KMS-11 (cell line): ENCODE results near the gene RCN1.

ENCODE experiments used
- H2AFZ ChIP-seq: fragments of 200-600 bp; sonication (generic); 2 replicates; pipeline ENCODE4 v1.6.1; 2016; ENCODE audit warnings: antibody characterized with exemption, mixed run types, low read depth
- H3K27ac ChIP-seq: fragments of 200-600 bp; sonication (generic); 2 replicates; pipeline ENCODE4 v1.6.1; 2016; ENCODE audit warnings: mild to moderate bottlenecking, mixed run types
- H3K27me3 ChIP-seq: fragments of 200-600 bp; sonication (generic); 2 replicates; pipeline ENCODE4 v1.6.1; 2017; ENCODE audit warnings: mild to moderate bottlenecking, low read depth, mixed run types, moderate library complexity; ENCODE audit not compliant: insufficient read depth
- H3K36me3 ChIP-seq: fragments of 200-600 bp; sonication (generic); 2 replicates; pipeline ENCODE4 v1.6.1; 2017; ENCODE audit warnings: mild to moderate bottlenecking, mixed run types; ENCODE audit not compliant: insufficient read depth
- H3K4me1 ChIP-seq: fragments of 200-600 bp; sonication (generic); 2 replicates; pipeline ENCODE4 v1.6.1; 2016; ENCODE audit warnings: mild to moderate bottlenecking, low read depth, mixed run types; ENCODE audit not compliant: poor library complexity, severe bottlenecking
- H3K4me2 ChIP-seq: fragments of 200-600 bp; sonication (generic); 2 replicates; pipeline ENCODE4 v1.7.0; 2016; ENCODE audit warnings: mild to moderate bottlenecking, mixed run types
- H3K4me3 ChIP-seq: fragments of 200-600 bp; sonication (generic); IDR thresholded peaks from 2 replicates; pipeline ENCODE4 v1.6.1; 2017; ENCODE audit warnings: low read depth, low read length, mixed read lengths; ENCODE audit not compliant: insufficient read depth
- H3K79me2 ChIP-seq: fragments of 200-600 bp; sonication (generic); 2 replicates; pipeline ENCODE4 v1.6.1; 2016; ENCODE audit warnings: low read depth, mixed run types; ENCODE audit not compliant: insufficient read depth
- H3K9ac ChIP-seq: fragments of 200-600 bp; sonication (generic); 2 replicates; pipeline ENCODE4 v1.6.1; 2016; ENCODE audit warnings: mild to moderate bottlenecking, mixed run types
- H4K20me1 ChIP-seq: fragments of 200-600 bp; sonication (generic); 2 replicates; pipeline ENCODE4 v1.6.1; 2016; ENCODE audit warnings: mild to moderate bottlenecking, mixed run types; ENCODE audit not compliant: insufficient read depth
- CTCF ChIP-seq: fragments of 200-600 bp; sonication (generic); conservative IDR thresholded peaks from 2 replicates; pipeline ENCODE4 v1.6.1; 2017; ENCODE audit warnings: low read depth, mild to moderate bottlenecking, antibody characterized with exemption, low read length, moderate library complexity, mixed read lengths

The RCN1 gene

GRCh38 chr11:32050264-32050663 is 40.6 kb upstream of the RCN1 start:
- Histone ChIP-seq H2AFZ (no peak overlapping the region), H3K36me3 (no peaks in the 10 kb centered on the region), H3K4me1 (no peaks in the 10 kb centered on the region), H3K79me2 (no peaks in the 10 kb centered on the region), H4K20me1 (no peaks in the 10 kb centered on the region), H3K27ac (no peak overlapping the region), H3K4me3 (no peak overlapping the region), H3K27me3 (no peaks in the 10 kb centered on the region), H3K4me2 (no peak overlapping the region), H3K9ac (no peak overlapping the region)
- no peak for TF ChIP-seq CTCF

GRCh38 chr11:32052215-32052614 is 38.7 kb upstream of the RCN1 start:
- no peaks in the 10 kb centered on the region for H3K36me3 ChIP-seq

GRCh38 chr11:32053151-32053888 is 37.6 kb upstream of the RCN1 start:
- Histone ChIP-seq H3K4me1 (no peaks in the 10 kb centered on the region), H3K79me2 (no peaks in the 10 kb centered on the region), H3K27ac (no peak overlapping the region), H3K36me3 (no peaks in the 10 kb centered on the region), H3K9ac (no peak overlapping the region), H3K27me3 (no peaks in the 10 kb centered on the region), H2AFZ (no peak overlapping the region), H3K4me2 (no peak overlapping the region), H3K4me3 (no peak overlapping the region), H4K20me1 (no peaks in the 10 kb centered on the region)
- no peak for TF ChIP-seq CTCF

More at GRCh38 chr11:32052215-32052614, 38.7 kb upstream of the RCN1 start:
- Histone ChIP-seq H3K4me2 (no peak overlapping the region), H3K79me2 (no peaks in the 10 kb centered on the region), H3K9ac (no peak overlapping the region), H3K27me3 (no peaks in the 10 kb centered on the region), H2AFZ (peak overlapping the region; percentile 12; the same call in 1 of the 2 replicates), H3K4me1 (no peaks in the 10 kb centered on the region), H3K4me3 (no peak overlapping the region), H4K20me1 (no peaks in the 10 kb centered on the region), H3K27ac (no peak overlapping the region)
- peak; percentile 89 for TF ChIP-seq CTCF

DNA sequence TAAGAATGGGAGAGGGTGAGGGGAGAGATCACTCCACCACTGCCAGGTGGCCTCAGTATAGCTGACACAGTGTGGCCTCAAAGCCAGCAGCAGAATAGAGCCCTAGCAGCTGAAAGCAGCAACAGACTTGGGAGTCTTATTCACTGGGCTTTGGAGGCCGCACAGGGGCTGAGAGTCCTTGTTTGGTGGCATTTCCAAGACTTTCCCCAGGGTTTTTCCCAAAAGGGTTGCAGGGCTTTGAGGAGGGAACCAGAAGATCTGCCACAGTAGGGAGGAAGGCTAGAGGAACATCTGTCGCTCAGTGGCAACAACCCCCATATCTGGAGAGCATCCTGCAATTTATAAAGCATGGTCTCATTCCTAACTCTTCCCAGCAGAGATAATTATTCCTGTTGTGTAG is 35.0 kb upstream of the RCN1 start:
- H3K27ac ChIP-seq: no peak overlapping the region
- H2AFZ ChIP-seq: no peak overlapping the region
- no peak for TF ChIP-seq CTCF
- H4K20me1 ChIP-seq: no peaks in the 10 kb centered on the region
- H3K27me3 ChIP-seq: no peaks in the 10 kb centered on the region
- H3K4me3 ChIP-seq: no peak overlapping the region
- H3K36me3 ChIP-seq: no peaks in the 10 kb centered on the region
- no peaks in the 10 kb centered on the region for H3K4me1 ChIP-seq
- H3K9ac ChIP-seq: no peak overlapping the region
- no peak overlapping the region for H3K4me2 ChIP-seq
- no peaks in the 10 kb centered on the region for H3K79me2 ChIP-seq
